DOHH2 (cell line): ENCODE results near the gene ADAMTS18.
"Not testable (repeated sequence)": the region's sequence is repeated elsewhere in the genome, so short reads cannot be mapped to it uniquely, and the experiment has no call there.

Experiments
- CTCF ChIP-seq: fragments of 200-600 bp; sonication (generic); IDR thresholded peaks from one replicate; pipeline ENCODE4 v1.5.1; 2014; ENCODE audit warnings: antibody characterized with exemption, mild to moderate bottlenecking, low read depth, low read length; ENCODE audit not compliant: poor library complexity, severe bottlenecking
- EZH2phosphoT487 ChIP-seq: fragments of 200-600 bp; sonication (generic); IDR thresholded peaks from 2 replicates; pipeline ENCODE4 v1.6.1; 2017; ENCODE audit warnings: borderline replicate concordance, mild to moderate bottlenecking, antibody characterized with exemption, low read length, moderate library complexity, mixed read lengths

- not testable (repeated sequence) for TF ChIP-seq CTCF, EZH2phosphoT487
Observed at GRCh38 chr16:77279316-77279715, 155.5 kb downstream of the ADAMTS18 start.
